ENCODE data around the gene EFCAB6. TPM values are rescaled to one million over a fixed set of nuclear protein-coding genes. Genes with fewer than 3 reads are reported as not detected.

The EFCAB6 gene
- total RNA-seq, 1 donor from 2014 or later = 1.8 TPM

GRCh38 chr22:43707648-43708047 is 104.5 kb downstream of the EFCAB6 start:
- H3K27me3 ChIP-seq (ENCODE audit: low read depth) = no peaks in the 10 kb centered on the region
- peaks cover 3% of the 10 kb centered on the region for H3K36me3 ChIP-seq
- TF ChIP-seq CTCF (IDR thresholded peaks at IDR 0.05; ENCODE audit: borderline replicate concordance) = no peak
- H3K4me3 ChIP-seq = no peak overlapping the region
- H3K9me3 ChIP-seq (replicated peaks) = peaks cover 32% of the 10 kb centered on the region
- no peak for DNase-seq
- intact Hi-C loops (cut with micrococcal nuclease) = no loop called here
- H3K4me1 ChIP-seq = no peaks in the 10 kb centered on the region
- no peak overlapping the region for H3K27ac ChIP-seq (replicated peaks)

GRCh38 chr22:43706571-43707328 is 105.4 kb downstream of the EFCAB6 start:
- H3K9me3 ChIP-seq (replicated peaks) = peaks cover 32% of the 10 kb centered on the region
- H3K36me3 ChIP-seq = peaks cover 3% of the 10 kb centered on the region
- H3K27ac ChIP-seq (replicated peaks) = no peak overlapping the region
- intact Hi-C loops (cut with micrococcal nuclease) = no loop called here
- no peak overlapping the region for H3K4me3 ChIP-seq
- no peak for TF ChIP-seq CTCF (IDR thresholded peaks at IDR 0.05; ENCODE audit: borderline replicate concordance)
- DNase-seq = no peak
- H3K27me3 ChIP-seq (ENCODE audit: low read depth) = no peaks in the 10 kb centered on the region
- no peaks in the 10 kb centered on the region for H3K4me1 ChIP-seq

- intact Hi-C loops (cut with micrococcal nuclease) = no loop called here
- Histone ChIP-seq H3K9me3 (replicated peaks) (peaks cover 32% of the 10 kb centered on the region), H3K4me3 (no peak overlapping the region), H3K36me3 (peaks cover 3% of the 10 kb centered on the region), H3K4me1 (no peaks in the 10 kb centered on the region), H3K27ac (replicated peaks) (no peak overlapping the region), H3K27me3 (ENCODE audit: low read depth) (no peaks in the 10 kb centered on the region)
- DNase-seq = no peak
- no peak for TF ChIP-seq CTCF (IDR thresholded peaks at IDR 0.05; ENCODE audit: borderline replicate concordance)
Measured at GRCh38 chr22:43706151-43706550, 106.0 kb downstream of the EFCAB6 start.

GRCh38 chr22:43704051-43704450 is 108.1 kb downstream of the EFCAB6 start:
- Histone ChIP-seq H3K4me3 (no peak overlapping the region), H3K27ac (replicated peaks) (no peak overlapping the region), H3K4me1 (no peaks in the 10 kb centered on the region), H3K9me3 (replicated peaks) (peaks cover 32% of the 10 kb centered on the region), H3K36me3 (peaks cover 10% of the 10 kb centered on the region), H3K27me3 (ENCODE audit: low read depth) (no peaks in the 10 kb centered on the region)
- no peak for TF ChIP-seq CTCF (IDR thresholded peaks at IDR 0.05; ENCODE audit: borderline replicate concordance)
- DNase-seq = no peak
- intact Hi-C loops (cut with micrococcal nuclease) = no loop called here

GRCh38 chr22:43698403-43698802 is 113.7 kb downstream of the EFCAB6 start:
- Histone ChIP-seq H3K27ac (replicated peaks) (no peak overlapping the region), H3K27me3 (ENCODE audit: low read depth) (no peaks in the 10 kb centered on the region), H3K4me1 (no peaks in the 10 kb centered on the region), H3K4me3 (no peak overlapping the region), H3K36me3 (peaks cover 7% of the 10 kb centered on the region), H3K9me3 (replicated peaks) (peaks cover 7% of the 10 kb centered on the region)
- intact Hi-C loops (cut with micrococcal nuclease) = no loop called here
- no peak for TF ChIP-seq CTCF (IDR thresholded peaks at IDR 0.05; ENCODE audit: borderline replicate concordance)
- DNase-seq = no peak
